Non-pigmented ciliary epithelial cell (primary cell): ENCODE data around the gene MSI1.

Experiments
- DNase-seq: peaks from one replicate; pipeline ENCODE4 v3.0.0-alpha.2; 2010; ENCODE audit warnings: low read depth

Gene MSI1

GRCh38 chr12:120376934-120377572 lies 8.1 kb upstream of the MSI1 start:
- no peak for DNase-seq

DNA sequence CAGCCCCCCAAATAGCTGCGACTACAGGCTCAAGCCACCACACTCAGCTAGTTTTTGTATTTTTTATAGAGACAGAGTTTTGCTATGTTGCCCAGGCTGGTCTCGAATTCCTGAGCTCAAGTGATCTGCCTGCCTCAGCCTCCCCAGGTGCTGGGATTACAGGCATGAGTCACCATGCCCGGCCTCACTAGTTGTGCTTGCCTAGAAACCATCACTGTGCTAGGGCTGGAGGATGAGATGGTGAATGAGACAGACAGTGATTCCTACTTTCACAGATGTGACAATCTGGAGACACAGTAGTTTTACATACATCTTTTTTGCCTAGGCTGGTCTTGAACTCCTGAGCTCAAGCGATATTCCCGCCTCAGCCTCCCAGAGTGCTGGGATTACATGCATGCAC lies 7.5 kb upstream of the MSI1 start:
- DNase-seq = no peak

GRCh38 chr12:120376009-120376408 lies 7.0 kb upstream of the MSI1 start:
- no peak for DNase-seq

DNA sequence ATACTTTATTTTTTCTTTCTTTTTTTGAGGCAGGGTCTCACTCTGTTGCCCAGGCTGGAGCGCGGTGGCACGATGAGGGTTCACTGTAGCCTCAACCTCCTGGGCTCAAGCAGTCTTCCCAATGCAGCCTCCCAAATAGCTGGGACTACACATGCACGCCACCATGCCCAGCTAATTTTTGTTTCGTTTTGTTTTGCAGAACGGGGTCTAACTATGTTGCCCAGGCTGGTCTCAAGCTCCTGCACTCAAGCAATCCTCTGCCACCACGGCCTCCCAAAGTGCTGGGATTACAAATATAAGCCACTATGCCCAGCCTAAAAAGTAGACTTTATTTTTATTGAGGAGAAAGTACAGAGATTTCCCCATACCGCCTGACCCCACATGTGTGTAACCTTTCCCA lies 4.7 kb upstream of the MSI1 start:
- no peak for DNase-seq

GRCh38 chr12:120370343-120371243 lies 1.6 kb upstream of the MSI1 start:
- DNase-seq = no peak

- DNase-seq = no peak
Measured at GRCh38 chr12:120369603-120370342, 809 bp upstream of the MSI1 start.

- DNase-seq = no peak
Measured at GRCh38 chr12:120367924-120368788, 808 bp downstream of the MSI1 start.

DNA sequence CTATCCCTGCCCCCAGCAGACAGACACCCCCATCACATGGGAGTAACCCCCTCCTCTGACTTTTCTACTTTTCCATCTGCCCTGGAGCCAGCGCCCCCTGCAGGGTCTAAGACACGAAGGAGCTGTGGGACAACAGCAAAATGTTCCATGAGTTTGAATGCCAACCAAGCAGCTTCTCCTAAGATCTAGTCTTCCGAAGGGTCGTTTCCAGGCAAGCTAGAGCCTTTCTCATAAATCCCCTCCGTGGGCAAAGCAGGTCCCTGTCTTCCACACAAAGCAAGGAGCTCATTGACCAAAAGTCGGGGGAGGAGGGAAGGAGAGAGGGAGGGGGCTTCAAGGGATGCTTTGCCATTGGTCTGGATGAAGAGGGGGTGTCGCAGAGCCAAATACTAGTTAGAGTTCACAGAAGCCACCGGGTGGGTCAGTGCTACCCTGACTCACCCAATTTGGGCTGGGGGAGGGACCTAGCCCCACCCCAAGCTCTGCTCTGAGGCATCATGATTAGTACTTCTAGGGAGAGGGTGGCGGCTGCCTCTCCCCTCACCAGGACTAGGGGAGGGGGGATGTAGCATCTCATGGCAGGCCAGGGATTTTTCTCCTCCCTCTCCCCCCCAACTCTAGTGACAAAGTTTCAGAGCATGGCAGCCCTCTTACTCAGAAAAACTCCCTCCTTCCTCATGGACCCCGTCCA lies 1.6 kb downstream of the MSI1 start:
- no peak for DNase-seq

DNA sequence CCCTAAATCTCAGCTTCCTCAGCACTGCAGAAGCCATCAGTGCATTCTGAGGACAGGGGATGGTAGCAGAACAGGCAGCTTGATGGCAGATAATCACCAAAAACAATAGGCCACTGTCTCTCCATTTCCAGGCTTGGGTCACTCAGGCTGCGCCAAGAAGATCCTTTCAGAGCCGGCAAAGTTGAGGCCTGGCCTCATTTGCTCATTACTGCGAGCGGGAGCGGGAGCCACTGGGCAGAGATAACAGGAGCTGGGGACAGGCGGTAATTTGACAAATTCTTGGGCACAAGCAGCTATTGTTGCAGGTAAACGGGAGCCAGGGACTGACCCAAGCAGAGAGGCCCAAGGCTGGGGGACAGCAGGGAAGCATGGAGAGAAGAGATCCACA lies 2.1 kb downstream of the MSI1 start:
- DNase-seq = no peak

- no peak for DNase-seq
Measured at GRCh38 chr12:120366341-120366705, 2.6 kb downstream of the MSI1 start.

- DNase-seq = no peak
Measured at GRCh38 chr12:120365675-120366340, 3.2 kb downstream of the MSI1 start.

- no peak for DNase-seq
Measured at GRCh38 chr12:120364487-120364886, 4.5 kb downstream of the MSI1 start.

DNA sequence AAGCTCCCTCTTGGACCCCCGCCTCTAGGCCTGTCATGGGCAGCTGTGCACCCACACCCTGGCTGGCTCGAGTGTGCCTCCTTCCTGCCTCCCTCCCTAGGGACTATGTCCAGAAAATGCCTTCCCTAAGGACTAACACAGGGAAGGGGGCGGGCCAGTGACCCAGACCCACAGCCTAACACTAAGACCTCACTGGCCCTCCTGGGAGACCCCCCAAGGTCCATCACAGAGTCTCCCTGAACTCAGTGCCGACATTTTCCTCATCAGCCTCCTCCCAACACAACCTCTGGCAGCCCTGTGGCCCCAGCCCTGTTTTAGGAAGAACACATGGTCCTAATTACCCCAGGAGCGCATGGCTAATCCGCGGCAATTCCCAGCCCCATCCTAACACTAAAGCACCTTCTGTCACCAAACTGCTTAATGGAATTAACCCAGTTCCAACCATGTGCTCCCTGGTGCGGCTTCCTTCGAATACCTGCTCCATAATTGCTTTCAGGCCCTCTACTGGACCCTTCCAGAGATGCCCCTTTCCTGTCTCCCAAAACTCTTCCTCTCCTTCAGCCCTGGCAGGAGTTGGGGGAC lies 5.6 kb downstream of the MSI1 start:
- no peak for DNase-seq

DNA sequence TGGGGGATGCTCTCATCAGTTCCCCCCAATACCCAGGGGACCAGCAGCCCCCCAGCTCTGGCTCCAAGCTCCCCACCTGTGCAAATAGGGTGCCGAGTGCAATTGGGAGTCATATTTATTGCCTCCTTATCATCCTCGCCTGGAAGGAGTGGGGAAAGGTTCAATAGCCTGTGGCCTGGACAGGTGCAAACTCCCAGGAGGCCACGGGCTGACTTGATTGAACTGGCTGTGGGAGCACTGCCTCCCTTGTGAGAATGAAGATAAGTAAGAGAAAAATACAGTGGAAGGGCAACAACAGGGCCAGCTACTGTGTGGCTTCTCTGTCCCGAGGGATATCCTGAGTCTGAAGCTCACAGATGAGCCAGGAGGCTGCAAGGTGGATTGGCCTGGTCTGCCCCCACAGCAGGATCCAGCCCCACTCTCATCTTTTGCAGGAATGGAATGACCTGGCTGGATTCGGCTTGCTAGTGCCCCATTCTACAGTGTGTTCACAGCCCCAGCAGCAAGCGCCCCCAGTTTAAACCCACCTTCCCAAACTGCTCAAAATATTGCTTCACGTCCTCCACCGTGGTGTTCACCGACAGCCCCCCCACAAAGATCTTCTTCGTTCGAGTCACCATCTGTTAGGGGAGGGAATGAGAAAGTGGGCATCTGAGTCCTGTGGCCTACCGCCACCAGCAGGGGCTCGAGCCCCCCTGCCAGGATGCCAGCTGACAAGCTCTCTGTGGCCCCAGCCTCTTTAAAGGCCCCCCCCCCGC lies 6.3 kb downstream of the MSI1 start:
- DNase-seq = no peak

DNA sequence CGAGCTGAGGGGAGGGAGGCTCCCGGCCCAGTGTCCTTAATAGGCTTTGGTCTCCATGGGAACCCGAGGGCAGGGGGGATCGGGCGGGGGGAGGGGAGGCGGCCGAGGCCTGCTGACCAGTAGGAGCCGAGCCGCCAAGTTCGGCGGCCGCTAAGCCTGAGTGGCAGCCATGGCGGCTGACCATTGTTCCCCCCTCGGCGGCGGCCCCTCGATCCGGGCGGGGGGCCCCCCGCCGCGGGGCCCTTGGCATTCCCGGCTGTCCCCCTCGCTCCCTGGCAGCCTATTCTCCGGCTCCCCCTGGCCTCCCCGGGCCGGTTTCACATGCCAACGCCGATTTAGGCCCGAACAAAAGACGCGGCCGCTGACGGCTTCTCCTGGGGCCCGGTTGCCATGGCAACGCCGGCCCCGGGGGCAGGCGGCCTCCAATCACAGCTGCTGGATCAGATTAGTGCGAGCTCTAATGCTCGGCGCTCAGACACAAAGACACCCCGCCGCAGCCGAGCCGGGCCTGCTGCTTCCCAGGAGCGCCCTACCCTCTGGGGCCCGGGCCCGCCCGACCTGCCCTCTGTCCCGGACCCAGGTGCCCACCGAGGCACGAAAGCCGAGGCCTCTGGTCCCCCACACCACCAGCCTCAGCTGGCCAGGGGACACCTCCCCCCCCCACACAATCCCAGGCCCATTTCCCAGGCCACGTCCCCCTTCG lies 7.3 kb downstream of the MSI1 start:
- no peak for DNase-seq

DNA sequence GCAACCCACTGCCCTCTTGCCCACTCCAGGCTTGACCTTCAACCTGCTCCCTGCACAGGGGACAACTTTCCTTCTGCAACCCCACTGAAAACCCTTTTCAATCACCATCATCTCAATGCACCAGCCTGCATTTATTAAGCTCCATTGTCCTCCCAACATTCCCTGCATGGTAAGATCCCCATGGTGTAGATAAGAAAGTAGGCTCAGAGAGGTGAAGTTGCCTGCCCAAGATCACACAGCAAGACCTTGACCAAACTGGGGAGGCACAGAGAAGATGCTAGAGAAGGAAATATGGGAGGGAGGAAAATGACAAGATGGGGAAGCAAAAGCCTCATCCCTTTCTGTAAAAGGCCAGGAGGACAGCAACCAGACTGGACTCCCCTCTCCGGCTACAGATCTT lies 9.8 kb downstream of the MSI1 start:
- DNase-seq = no peak

DNA sequence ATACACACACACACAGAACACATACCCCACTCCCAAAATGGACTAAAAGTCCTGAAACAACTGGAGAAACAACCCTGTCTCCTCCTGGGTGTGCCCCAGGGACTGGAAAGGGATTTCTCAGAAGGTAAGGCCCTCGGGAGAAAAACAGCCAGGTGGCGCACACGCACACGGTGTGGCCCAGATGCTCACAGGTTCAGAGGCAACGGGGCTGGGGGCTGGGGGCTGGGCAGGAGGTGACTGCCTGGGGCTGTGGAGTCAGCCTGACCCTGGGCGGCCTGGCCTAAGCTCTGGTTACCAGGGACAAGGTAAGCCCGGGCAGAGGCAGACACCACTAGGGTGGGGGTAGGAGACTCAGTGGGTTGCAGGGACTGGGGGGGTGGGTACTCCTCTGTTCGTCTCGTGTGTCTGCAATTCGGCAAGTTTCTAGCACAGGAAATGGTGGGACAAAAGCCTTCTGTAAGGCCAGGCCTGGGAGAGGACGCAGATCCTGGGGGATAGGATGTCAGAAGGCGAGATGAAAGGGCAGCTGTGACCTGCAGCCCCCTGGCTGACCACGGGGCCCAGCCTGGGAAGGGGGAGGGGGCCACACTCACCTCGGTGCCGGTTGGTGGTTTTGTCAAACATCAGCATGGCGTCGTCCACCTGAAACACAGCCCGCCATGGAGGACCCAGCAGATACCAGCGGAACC lies 10.4 kb downstream of the MSI1 start:
- DNase-seq = no peak

GRCh38 chr12:120357104-120357503 lies 11.9 kb downstream of the MSI1 start:
- DNase-seq = no peak
